ENCODE results near the gene FOXO6. TPM values are rescaled to one million over a fixed set of nuclear protein-coding genes. Genes with fewer than 3 reads are reported as not detected.

Gene FOXO6
- total and polyA plus RNA-seq, 7 donors: 0.42 to 8.6 (median 0.88) TPM

DNA sequence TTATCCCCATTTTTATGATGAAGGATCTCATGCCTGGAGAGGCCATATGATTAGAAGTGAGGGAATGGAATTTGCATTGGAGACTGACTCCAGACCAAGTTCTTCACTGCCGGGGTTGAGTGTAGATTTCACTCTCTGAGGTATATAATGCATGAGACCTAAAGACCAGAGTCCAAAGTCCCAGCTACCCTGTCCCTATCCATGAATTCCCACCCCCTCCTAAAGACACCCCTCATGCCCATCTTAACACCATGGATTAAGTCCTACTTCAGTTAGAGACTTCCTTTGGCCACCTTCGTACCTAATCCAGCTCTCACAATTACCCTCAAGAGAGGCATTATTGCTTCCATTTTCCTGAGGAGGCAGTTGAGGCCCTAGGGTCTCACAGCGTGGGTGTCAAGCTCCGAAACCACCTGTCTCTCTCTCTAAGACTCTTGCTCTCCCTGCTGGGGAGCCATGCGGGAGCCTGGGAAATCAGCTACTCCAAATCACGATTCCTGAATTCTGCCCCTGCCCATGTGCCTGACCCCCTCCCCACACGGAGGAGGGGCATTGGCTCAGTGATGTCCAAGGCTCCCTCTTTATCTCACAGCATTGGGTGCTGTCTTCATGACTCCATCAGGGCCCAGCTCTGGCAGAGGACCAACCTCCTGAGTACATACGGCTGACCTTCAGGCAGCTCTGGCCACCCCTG lies 11.7 kb upstream of the FOXO6 start:
- no peaks in the 10 kb centered on the region for H3K36me3 ChIP-seq (ENCODE audit: insufficient read depth in 1 of 2, low read depth in 1 of 2)
- ATAC-seq (no peak), DNase-seq (no peak)
- WGBS, 3 donors: 89 to 90% (median 90%) methylated on average over 8 of the region's 8 CpGs
- intact Hi-C loops (cut with DNase I): no loop called here
- TF ChIP-seq, protein P1, sequence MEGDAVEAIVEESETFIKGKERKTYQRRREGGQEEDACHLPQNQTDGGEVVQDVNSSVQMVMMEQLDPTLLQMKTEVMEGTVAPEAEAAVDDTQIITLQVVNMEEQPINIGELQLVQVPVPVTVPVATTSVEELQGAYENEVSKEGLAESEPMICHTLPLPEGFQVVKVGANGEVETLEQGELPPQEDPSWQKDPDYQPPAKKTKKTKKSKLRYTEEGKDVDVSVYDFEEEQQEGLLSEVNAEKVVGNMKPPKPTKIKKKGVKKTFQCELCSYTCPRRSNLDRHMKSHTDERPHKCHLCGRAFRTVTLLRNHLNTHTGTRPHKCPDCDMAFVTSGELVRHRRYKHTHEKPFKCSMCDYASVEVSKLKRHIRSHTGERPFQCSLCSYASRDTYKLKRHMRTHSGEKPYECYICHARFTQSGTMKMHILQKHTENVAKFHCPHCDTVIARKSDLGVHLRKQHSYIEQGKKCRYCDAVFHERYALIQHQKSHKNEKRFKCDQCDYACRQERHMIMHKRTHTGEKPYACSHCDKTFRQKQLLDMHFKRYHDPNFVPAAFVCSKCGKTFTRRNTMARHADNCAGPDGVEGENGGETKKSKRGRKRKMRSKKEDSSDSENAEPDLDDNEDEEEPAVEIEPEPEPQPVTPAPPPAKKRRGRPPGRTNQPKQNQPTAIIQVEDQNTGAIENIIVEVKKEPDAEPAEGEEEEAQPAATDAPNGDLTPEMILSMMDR (IDR thresholded peaks at IDR 0.05): no peak
- H3K9me3 ChIP-seq: no peaks in the 10 kb centered on the region
- no peaks in the 10 kb centered on the region for H3K27me3 ChIP-seq (ENCODE audit: insufficient read depth in 3 of 3, low read length in 2 of 3)
- no peak overlapping the region for H3K4me3 ChIP-seq
- peaks cover 11% of the 10 kb centered on the region for H3K4me1 ChIP-seq
- no peak overlapping the region for H3K27ac ChIP-seq

DNA sequence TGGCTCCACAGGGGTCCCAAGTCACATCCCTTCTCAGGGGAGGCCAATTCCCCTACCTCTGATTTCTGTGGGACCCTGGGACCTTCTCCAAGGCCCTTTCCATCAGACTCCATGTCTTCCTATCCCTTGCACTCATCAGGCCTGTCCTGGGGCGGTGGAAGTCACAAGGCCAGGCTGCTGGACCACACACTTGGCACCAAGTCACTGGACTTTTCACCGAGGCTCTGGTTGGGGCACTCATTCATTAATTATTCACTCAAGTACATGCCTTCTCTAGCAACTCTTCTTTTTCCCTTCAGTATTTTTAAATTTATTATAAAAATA lies 11.2 kb upstream of the FOXO6 start:
- Histone ChIP-seq H3K4me1 (peaks cover 7% of the 10 kb centered on the region), H3K27ac (no peak overlapping the region), H3K27me3 (ENCODE audit: insufficient read depth in 3 of 3, low read length in 2 of 3) (no peaks in the 10 kb centered on the region), H3K4me3 (no peak overlapping the region), H3K9me3 (no peaks in the 10 kb centered on the region), H3K36me3 (ENCODE audit: insufficient read depth in 1 of 2, low read depth in 1 of 2) (no peaks in the 10 kb centered on the region)
- TF ChIP-seq, protein P1 (IDR thresholded peaks at IDR 0.05): no peak
- DNase-seq (no peak), ATAC-seq (no peak)
- 62 to 63% (median 63%) methylated on average over 2 of the region's 2 CpGs for WGBS, 3 donors
- intact Hi-C loops (cut with DNase I): no loop called here

DNA sequence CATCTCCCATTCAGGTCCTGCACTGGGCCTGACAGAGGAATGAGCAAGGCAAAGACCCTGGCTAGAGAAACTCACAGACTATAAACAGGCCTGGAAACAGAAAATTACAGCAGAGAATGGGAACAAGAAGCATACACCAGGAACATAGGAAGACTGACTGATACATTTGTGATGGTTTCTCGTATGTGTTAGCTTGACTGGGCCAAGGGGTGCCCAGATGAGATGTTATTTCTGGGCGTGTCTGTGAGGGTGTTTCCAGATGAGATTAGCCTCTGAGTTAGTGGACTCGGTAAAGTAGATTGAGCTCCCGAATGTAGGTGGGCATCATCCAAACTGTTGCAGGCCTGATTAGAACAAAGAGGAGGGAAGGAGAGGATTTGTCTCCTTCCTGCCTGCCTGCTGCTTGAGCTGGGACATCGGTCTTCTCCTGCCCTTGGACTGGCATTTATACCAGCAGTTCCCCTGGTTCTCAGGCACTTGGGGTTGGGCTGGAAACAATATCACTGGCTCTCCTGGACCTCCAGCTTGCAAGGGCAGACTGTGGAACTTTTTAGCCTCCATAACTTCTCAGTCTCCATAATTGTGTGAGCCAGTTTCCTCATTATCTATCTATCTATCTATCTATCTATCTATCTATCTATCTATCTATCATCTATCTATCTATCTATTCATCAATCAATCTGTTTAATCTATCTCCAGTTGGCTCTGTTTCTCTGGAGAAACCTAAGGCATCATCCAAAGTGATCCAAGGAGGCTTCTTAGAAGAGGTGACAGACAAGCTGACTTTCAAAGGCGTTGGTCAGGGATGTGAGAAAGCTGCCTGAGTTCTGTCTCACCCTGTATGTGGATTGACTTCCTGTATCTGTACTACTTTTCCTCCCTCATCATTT lies 9.7 kb upstream of the FOXO6 start:
- intact Hi-C loops (cut with DNase I): no loop called here
- Histone ChIP-seq H3K36me3 (ENCODE audit: insufficient read depth in 1 of 2, low read depth in 1 of 2) (no peaks in the 10 kb centered on the region), H3K27me3 (ENCODE audit: insufficient read depth in 3 of 3, low read length in 2 of 3) (no peaks in the 10 kb centered on the region), H3K4me1 (no peaks in the 10 kb centered on the region), H3K4me3 (no peak overlapping the region), H3K27ac (no peak overlapping the region), H3K9me3 (no peaks in the 10 kb centered on the region)
- TF ChIP-seq, protein P1 (IDR thresholded peaks at IDR 0.05): no peak
- DNase-seq: no peak
- no peak for ATAC-seq
- 80 to 85% (median 80%) methylated on average over 6 of the region's 6 CpGs for WGBS, 3 donors

DNA sequence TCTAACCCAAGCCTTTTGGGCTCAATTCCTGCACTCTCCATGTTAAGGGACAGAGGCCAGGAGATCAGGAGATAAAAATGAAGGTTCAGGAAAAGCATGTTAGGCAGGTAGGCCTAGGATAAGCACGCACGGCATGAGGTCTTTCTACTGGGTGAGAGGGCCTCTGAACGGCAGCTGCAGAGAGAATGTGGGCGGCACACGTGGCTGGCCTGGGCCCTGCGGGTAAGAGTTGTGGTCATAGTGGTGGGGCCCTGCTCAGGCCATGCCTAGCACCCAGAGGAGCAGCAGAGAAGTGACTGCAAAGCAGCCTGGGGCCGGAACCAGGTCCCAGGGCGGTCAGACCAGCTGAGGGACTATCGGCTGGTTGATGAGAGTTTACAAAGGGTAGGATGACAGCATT lies 7.5 kb upstream of the FOXO6 start:
- ATAC-seq: peak in 1 of 4 donors; percentile 11
- Histone ChIP-seq H3K9me3 (no peaks in the 10 kb centered on the region), H3K4me3 (no peak overlapping the region), H3K4me1 (peaks cover 18% of the 10 kb centered on the region), H3K27ac (no peak overlapping the region), H3K27me3 (ENCODE audit: insufficient read depth in 3 of 3, low read length in 2 of 3) (no peaks in the 10 kb centered on the region), H3K36me3 (ENCODE audit: insufficient read depth in 1 of 2, low read depth in 1 of 2) (no peaks in the 10 kb centered on the region)
- TF ChIP-seq, protein P1 (IDR thresholded peaks at IDR 0.05): no peak
- intact Hi-C loops (cut with DNase I): no loop called here
- WGBS, 3 donors: 81 to 85% (median 83%) methylated on average over 9 of the region's 9 CpGs
- DNase-seq: no peak
